H9 (cell line): ENCODE data around the gene PHLDB1. TPM values are rescaled to one million over a fixed set of nuclear protein-coding genes. Genes with fewer than 3 reads are reported as not detected.

Experiments used
- DNase-seq: peaks from one replicate; pipeline ENCODE4 v3.0.0-alpha.2; 2017
- H2AFZ ChIP-seq: one replicate; pipeline ENCODE4 v1.6.1; 2013; ENCODE audit warnings: mild to moderate bottlenecking, low read length, control low read depth, moderate library complexity
- H2AK5ac ChIP-seq: 2 replicates; pipeline ENCODE4 v1.6.1; 2013; ENCODE audit warnings: low read length, control low read depth, mixed read lengths; ENCODE audit not compliant: insufficient read length
- H2BK120ac ChIP-seq: one replicate; pipeline ENCODE4 v1.6.1; 2013; ENCODE audit warnings: low read depth, mild to moderate bottlenecking, low read length, control low read depth, inconsistent platforms; ENCODE audit not compliant: poor library complexity, severe bottlenecking
- H2BK12ac ChIP-seq: 2 replicates; pipeline ENCODE4 v1.6.1; 2013; ENCODE audit warnings: low read length, control low read depth, mixed read lengths, low read depth; ENCODE audit not compliant: insufficient read length
- H2BK15ac ChIP-seq: 2 replicates; pipeline ENCODE4 v1.6.1; 2013; ENCODE audit warnings: low read depth, low read length, control low read depth
- H2BK20ac ChIP-seq: one replicate; pipeline ENCODE4 v1.6.1; 2013; ENCODE audit warnings: low read depth, mild to moderate bottlenecking, low read length, control low read depth, inconsistent platforms; ENCODE audit not compliant: poor library complexity, severe bottlenecking
- H2BK5ac ChIP-seq: 2 replicates; pipeline ENCODE4 v1.6.1; 2013; ENCODE audit warnings: low read length, control low read depth, mixed read lengths; ENCODE audit not compliant: insufficient read length
- H3K14ac ChIP-seq: 2 replicates; pipeline ENCODE4 v1.6.1; 2013; ENCODE audit warnings: low read length, control low read depth; ENCODE audit not compliant: insufficient read depth
- H3K18ac ChIP-seq: 2 replicates; pipeline ENCODE4 v1.6.1; 2013; ENCODE audit warnings: low read depth, mild to moderate bottlenecking, mixed read lengths, low read length, control low read depth; ENCODE audit not compliant: insufficient read length
- H3K23ac ChIP-seq: 2 replicates; pipeline ENCODE4 v1.6.1; 2013; ENCODE audit warnings: low read length, control low read depth, mixed read lengths, low read depth; ENCODE audit not compliant: insufficient read length
- H3K23me2 ChIP-seq: 2 replicates; pipeline ENCODE4 v1.6.1; 2013; ENCODE audit warnings: low read depth, mild to moderate bottlenecking, mixed read lengths, low read length, control low read depth; ENCODE audit not compliant: insufficient read length, poor library complexity, severe bottlenecking
- H3K27ac ChIP-seq: 2 replicates; pipeline ENCODE4 v1.5.1; 2013; ENCODE audit warnings: low read length, control low read depth, mixed read lengths, low read depth; ENCODE audit not compliant: insufficient read length
- H3K27me3 ChIP-seq: 2 replicates; pipeline ENCODE4 v1.6.1; 2013; ENCODE audit warnings: low read length, control low read depth, inconsistent platforms; ENCODE audit not compliant: insufficient read depth
- H3K4ac ChIP-seq: 2 replicates; pipeline ENCODE4 v1.6.1; 2013; ENCODE audit warnings: low read depth, mild to moderate bottlenecking, control low read depth, inconsistent platforms, low read length, moderate library complexity
- H3K4me1 ChIP-seq: 2 replicates; pipeline ENCODE4 v1.6.1; 2013; ENCODE audit warnings: low read length, control low read depth, inconsistent platforms; ENCODE audit not compliant: insufficient read depth
- H3K4me2 ChIP-seq: 2 replicates; pipeline ENCODE4 v1.6.1; 2013; ENCODE audit warnings: low read length, control low read depth, mixed read lengths; ENCODE audit not compliant: insufficient read length, insufficient read depth
- H3K56ac ChIP-seq: 2 replicates; pipeline ENCODE4 v1.6.1; 2013; ENCODE audit warnings: low read depth, mild to moderate bottlenecking, mixed read lengths, low read length, control low read depth; ENCODE audit not compliant: insufficient read length
- H3K79me1 ChIP-seq: 2 replicates; pipeline ENCODE4 v1.6.1; 2013; ENCODE audit warnings: low read depth, mild to moderate bottlenecking, moderate library complexity, low read length, control low read depth, inconsistent platforms; ENCODE audit not compliant: insufficient read depth, poor library complexity, severe bottlenecking
- H3K79me2 ChIP-seq: 2 replicates; pipeline ENCODE4 v1.6.1; 2013; ENCODE audit warnings: low read length, control low read depth, inconsistent platforms; ENCODE audit not compliant: insufficient read depth
- H3K9ac ChIP-seq: 2 replicates; pipeline ENCODE4 v1.6.1; 2013; ENCODE audit warnings: low read length, control low read depth, mixed read lengths; ENCODE audit not compliant: insufficient read length; ENCODE audit errors: extremely low read depth
- H3K9me3 ChIP-seq: one replicate; pipeline ENCODE4 v1.6.1; 2013; ENCODE audit warnings: low read depth, low read length, inconsistent platforms; ENCODE audit not compliant: control insufficient read depth
- H3T11ph ChIP-seq: one replicate; pipeline ENCODE4 v1.6.1; 2013; ENCODE audit warnings: mild to moderate bottlenecking, low read length, control low read depth, inconsistent platforms
- H4K20me1 ChIP-seq: one replicate; pipeline ENCODE4 v1.6.1; 2013; ENCODE audit not compliant: control insufficient read depth, insufficient read length, insufficient read depth
- H4K5ac ChIP-seq: 2 replicates; pipeline ENCODE4 v1.6.1; 2013; ENCODE audit warnings: low read depth, mild to moderate bottlenecking, mixed read lengths, low read length, control low read depth; ENCODE audit not compliant: insufficient read length
- H4K8ac ChIP-seq: replicated peaks from 2 replicates; pipeline ENCODE4 v1.6.1; 2013; ENCODE audit warnings: low read length, control low read depth, mixed read lengths, low read depth; ENCODE audit not compliant: insufficient read length
- H4K91ac ChIP-seq: 2 replicates; pipeline ENCODE4 v1.6.1; 2013; ENCODE audit warnings: low read depth, mild to moderate bottlenecking, moderate library complexity, mixed read lengths, low read length, control low read depth; ENCODE audit not compliant: insufficient read length
- H3K27ac Mint-ChIP-seq, 3 experiments: 2 replicates in 2 of 3; 3 replicates in 1 of 3; pipeline ENCODE4 v1.8.0; 2020 to 2021; ENCODE audit warnings: mixed read lengths in 3 of 3, mild to moderate bottlenecking in 1 of 3, moderate library complexity in 1 of 3
- H3K27me3 Mint-ChIP-seq: 2 replicates; pipeline ENCODE4 v1.8.0; 2021; ENCODE audit warnings: low read depth, mild to moderate bottlenecking, moderate library complexity, mixed read lengths
- H3K36me3 Mint-ChIP-seq, 3 experiments: 2 replicates in 2 of 3; 3 replicates in 1 of 3; pipeline ENCODE4 v1.8.0; 2020 to 2021; ENCODE audit warnings: low read depth in 3 of 3, mixed read lengths in 3 of 3; ENCODE audit not compliant: insufficient read depth in 1 of 3
- H3K4me1 Mint-ChIP-seq, 2 experiments: 2 replicates each; pipeline ENCODE4 v1.8.0; 2020; ENCODE audit warnings: mixed read lengths in 2 of 2
- H3K4me3 Mint-ChIP-seq, 2 experiments: 2 replicates in 1 of 2; 3 replicates in 1 of 2; pipeline ENCODE4 v1.8.0; 2020 to 2021; ENCODE audit warnings: mild to moderate bottlenecking in 2 of 2, mixed read lengths in 2 of 2, moderate library complexity in 1 of 2
- H3K9me3 Mint-ChIP-seq, 2 experiments: 2 replicates in 1 of 2; 3 replicates in 1 of 2; pipeline ENCODE4 v1.8.0; 2020; ENCODE audit warnings: mild to moderate bottlenecking in 2 of 2, mixed read lengths in 2 of 2, moderate library complexity in 1 of 2
- WGBS: extraction: QIAGEN DNeasy Blood & Tissue Kit; methylation state at CpG from one replicate; pipeline ENCODE4 v1.1.7; 2013; ENCODE audit warnings: missing lambda C conversion rate, low lambda C conversion rate, mixed read lengths; ENCODE audit not compliant: insufficient read length; ENCODE audit errors: extremely low coverage; 5-methylcytosine and 5-hydroxymethylcytosine counted together
- total RNA-seq: library from RNA; stranded (reverse); gene quantifications from 2 replicates; pipeline ENCODE4 v1.2.1, GENCODE V29; 2021
- TF ChIP-seq, protein P1 (sequence below): fragments of 200-600 bp; sonication (generic); conservative IDR thresholded peaks from 3 replicates; pipeline ENCODE4 v1.8.0; 2021; ENCODE audit warnings: antibody characterized with exemption, mild to moderate bottlenecking

PHLDB1 gene
- total RNA-seq, 1 experiment from 2014 or later = 56.0 TPM

DNA sequence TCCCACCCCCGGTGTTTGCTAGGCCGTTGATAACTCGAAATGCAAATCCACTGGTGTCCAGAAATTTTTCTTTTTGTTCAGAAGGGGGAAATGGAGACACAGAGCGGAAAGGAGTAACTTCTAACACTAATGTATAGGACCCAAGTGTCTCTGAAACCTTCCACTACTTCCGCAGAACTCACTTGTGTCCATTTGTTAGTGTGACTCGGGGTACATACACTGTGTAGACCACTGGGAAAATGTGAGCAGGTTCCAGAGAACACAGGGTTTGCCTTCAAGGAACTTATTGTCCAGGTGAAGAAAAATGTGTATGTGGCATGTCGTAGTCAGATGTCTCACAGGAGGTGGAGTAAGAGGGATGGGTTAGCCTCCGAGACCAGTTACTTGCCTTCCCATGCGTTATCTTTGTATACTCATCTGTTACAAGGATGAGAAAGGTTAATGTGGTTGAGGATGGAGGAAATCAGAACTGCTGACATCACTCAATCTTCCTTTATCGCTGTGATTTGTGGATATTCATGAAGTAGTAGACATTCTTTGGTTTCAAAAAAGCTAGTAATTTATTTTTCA is 34.3 kb upstream of the PHLDB1 start:
- TF ChIP-seq, protein P1, sequence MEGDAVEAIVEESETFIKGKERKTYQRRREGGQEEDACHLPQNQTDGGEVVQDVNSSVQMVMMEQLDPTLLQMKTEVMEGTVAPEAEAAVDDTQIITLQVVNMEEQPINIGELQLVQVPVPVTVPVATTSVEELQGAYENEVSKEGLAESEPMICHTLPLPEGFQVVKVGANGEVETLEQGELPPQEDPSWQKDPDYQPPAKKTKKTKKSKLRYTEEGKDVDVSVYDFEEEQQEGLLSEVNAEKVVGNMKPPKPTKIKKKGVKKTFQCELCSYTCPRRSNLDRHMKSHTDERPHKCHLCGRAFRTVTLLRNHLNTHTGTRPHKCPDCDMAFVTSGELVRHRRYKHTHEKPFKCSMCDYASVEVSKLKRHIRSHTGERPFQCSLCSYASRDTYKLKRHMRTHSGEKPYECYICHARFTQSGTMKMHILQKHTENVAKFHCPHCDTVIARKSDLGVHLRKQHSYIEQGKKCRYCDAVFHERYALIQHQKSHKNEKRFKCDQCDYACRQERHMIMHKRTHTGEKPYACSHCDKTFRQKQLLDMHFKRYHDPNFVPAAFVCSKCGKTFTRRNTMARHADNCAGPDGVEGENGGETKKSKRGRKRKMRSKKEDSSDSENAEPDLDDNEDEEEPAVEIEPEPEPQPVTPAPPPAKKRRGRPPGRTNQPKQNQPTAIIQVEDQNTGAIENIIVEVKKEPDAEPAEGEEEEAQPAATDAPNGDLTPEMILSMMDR = no peak
- H3K9me3 ChIP-seq = no peaks in the 10 kb centered on the region
- no peak overlapping the region for H2AK5ac ChIP-seq
- H3K27me3 Mint-ChIP-seq = peaks cover 2% of the 10 kb centered on the region
- H3K18ac ChIP-seq = no peak overlapping the region
- no peaks in the 10 kb centered on the region for H4K20me1 ChIP-seq
- H3K23me2 ChIP-seq = peaks cover 7% of the 10 kb centered on the region
- no peak overlapping the region for H2BK20ac ChIP-seq
- no peak overlapping the region for H2BK120ac ChIP-seq
- no peak overlapping the region for H3K23ac ChIP-seq
- H3K79me2 ChIP-seq = peaks cover 19% of the 10 kb centered on the region; the same call in 1 of the 2 replicates
- H3K27ac ChIP-seq = no peak overlapping the region
- DNase-seq = no peak
- peak overlapping the region in 2 of 3 experiments; percentile 87 to 98; a peak in 6 of 7 replicates for H3K27ac Mint-ChIP-seq
- peaks cover 16 to 20% of the 10 kb centered on the region in 2 experiments for H3K4me1 Mint-ChIP-seq
- peak overlapping the region; percentile 84 for H3K9ac ChIP-seq
- no peaks in the 10 kb centered on the region for H3K9me3 Mint-ChIP-seq
- peaks cover 0 to 6% (median 0%) of the 10 kb centered on the region in 3 experiments; a peak in 2 of 7 replicates for H3K36me3 Mint-ChIP-seq
- H2BK12ac ChIP-seq = no peak overlapping the region
- no peak overlapping the region for H3T11ph ChIP-seq
- peaks cover 8% of the 10 kb centered on the region for H3K79me1 ChIP-seq
- no peak overlapping the region for H3K56ac ChIP-seq
- no peak overlapping the region for H4K5ac ChIP-seq
- no peak overlapping the region for H4K8ac ChIP-seq
- H3K14ac ChIP-seq = no peak overlapping the region
- no peaks in the 10 kb centered on the region for H3K27me3 ChIP-seq
- H4K91ac ChIP-seq = no peak overlapping the region
- no peak overlapping the region for H2BK5ac ChIP-seq
- no peaks in the 10 kb centered on the region for H3K4me1 ChIP-seq
- H2AFZ ChIP-seq = no peak overlapping the region
- peak overlapping the region; percentile 86 to 95 for H3K4me3 Mint-ChIP-seq
- WGBS = no CpG with 5 or more reads among the region's 10 CpGs
- H2BK15ac ChIP-seq = no peak overlapping the region
- peak overlapping the region; percentile 99 for H3K4me2 ChIP-seq
- no peak overlapping the region for H3K4ac ChIP-seq
